Right cardiac atrium (tissue), 5 donors: ENCODE data around the gene CAVIN1. TPM values are rescaled to one million over a fixed set of nuclear protein-coding genes. Genes with fewer than 3 reads are reported as not detected.

Experiments
- ATAC-seq, 2 donors: fragments of 200-7000 bp; cut with Tn5 transposase; one replicate each; pipeline versions ENCODE4 v1.8.0 to v1.9.1; 2020; ENCODE audit warnings: moderate library complexity in 2 of 2, mild to moderate bottlenecking in 1 of 2
- DNase-seq, 3 donors: peaks; one replicate each; pipeline ENCODE4 v3.0.0-alpha.2; 2020
- H3K27ac ChIP-seq: one replicate; pipeline ENCODE4 v1.5.1; 2013; ENCODE audit warnings: mild to moderate bottlenecking, low read length, control low read depth, moderate library complexity
- H3K27me3 ChIP-seq: one replicate; pipeline ENCODE4 v1.6.1; 2013; ENCODE audit not compliant: control insufficient read depth, insufficient read depth
- H3K4me1 ChIP-seq: one replicate; pipeline ENCODE4 v1.6.1; 2013; ENCODE audit warnings: low read length; ENCODE audit not compliant: control insufficient read depth, insufficient read depth
- H3K4me3 ChIP-seq: one replicate; pipeline ENCODE4 v1.5.1; 2013; ENCODE audit warnings: low read length, control low read depth
- H3K9me3 ChIP-seq: one replicate; pipeline ENCODE4 v1.6.1; 2013; ENCODE audit warnings: low read length; ENCODE audit not compliant: control insufficient read depth
- WGBS: extraction: QIAGEN DNeasy Blood & Tissue Kit; methylation state at CpG from one replicate; pipeline ENCODE4 v1.1.7; 2013; 5-methylcytosine and 5-hydroxymethylcytosine counted together
- intact Hi-C, 4 donors: fragments of 100-400 bp; cut with DNase I; formaldehyde crosslinking; loops; one replicate each; pipeline versions ENCODE4 v1.11.0 to v1.14.0; 2022 to 2023
- long read RNA-seq, 4 donors: library from polyadenylated mRNA; unstranded; transcript quantifications; one replicate each; pipeline ENCODE4 v2.0.0, GENCODE V29; 2020 to 2021
- polyA plus RNA-seq: library from polyadenylated mRNA; stranded (reverse); fragments of 200-250 nt; gene quantifications from one replicate; pipeline ENCODE4 v1.2.3, GENCODE V29; 2013
- total RNA-seq, 4 donors: library from RNA; stranded (reverse); fragmentation: NEBNext Ultra II Directional; extraction: Animal tissue kit (Norgen Biotek cat#: 25700); gene quantifications; one replicate each; pipeline ENCODE4 v1.2.1, GENCODE V29; 2021
- donor health status: healthy with polysubstance abuse.
- donor health status: DM: no; HTN: yes; CAD: no.
- donor health status: DM: no; HTN: no; CAD: no.
- donor health status: DM: no; HTN: yes; CAD: no; lungs with severe emphysema.
- donor health status: DM: yes; HTN: yes; CAD: no.

Gene CAVIN1
- total RNA-seq, result 100 to 1,000 TPM; 173 to 256 (median 203) TPM
- polyA plus RNA-seq, result 153 TPM
- long read RNA-seq, donor 1, transcript CAVIN1-201 (2 exons, 3,828 nt), result major isoform, 226 of 644 reads
- long read RNA-seq, donor 1, partial matches to known transcripts, result 414 of 644 reads
- long read RNA-seq, donor 1, other reads (novel, unspliced or antisense), result 4 of 644 reads
- long read RNA-seq, donor 2, transcript CAVIN1-201 (2 exons, 3,828 nt), result major isoform, 108 of 326 reads
- long read RNA-seq, donor 2, partial matches to known transcripts, result 218 of 326 reads
- long read RNA-seq, donor 2, other reads (novel, unspliced or antisense), result 0 of 326 reads
- long read RNA-seq, donor 3, transcript CAVIN1-201 (2 exons, 3,828 nt), result major isoform, 745 of 2,078 reads
- long read RNA-seq, donor 3, partial matches to known transcripts, result 1,325 of 2,078 reads
- long read RNA-seq, donor 3, other reads (novel, unspliced or antisense), result 8 of 2,078 reads
- long read RNA-seq, donor 4, transcript CAVIN1-201 (2 exons, 3,828 nt), result major isoform, 79 of 326 reads
- long read RNA-seq, donor 4, partial matches to known transcripts, result 0 of 326 reads
- long read RNA-seq, donor 4, other reads (novel, unspliced or antisense), result 247 of 326 reads

GRCh38 chr17:42422958-42423712 lies at the start of gene CAVIN1:
Gene CAVIN1, minus strand, starts transcription at chr17:42423256. Its CDS starts 159 bp downstream, at chr17:42423097.
- H3K4me1 ChIP-seq, result peaks cover 10% of the 10 kb centered on the region

DNA sequence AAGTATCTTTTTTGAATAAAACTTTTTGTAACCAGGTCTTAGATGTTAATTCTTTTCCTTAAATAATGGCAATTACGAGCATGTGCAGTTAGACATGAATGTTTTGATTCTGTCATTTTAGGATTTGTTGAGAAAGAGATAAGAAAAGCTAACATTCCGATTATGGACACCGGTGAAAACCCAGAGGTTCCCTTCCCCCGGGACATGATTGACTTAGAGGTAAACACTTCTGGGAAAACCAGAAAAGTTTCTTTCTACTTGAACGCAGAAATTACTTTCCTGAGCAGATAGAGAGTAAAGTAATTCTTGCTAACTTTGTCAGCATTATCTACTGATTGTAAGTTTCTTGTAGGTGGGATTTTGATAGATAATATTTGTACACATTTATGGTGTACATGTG lies 44.8 kb upstream of the CAVIN1 start:
- ATAC-seq (no peak), DNase-seq (no peak)
- Histone ChIP-seq H3K4me1 (no peaks in the 10 kb centered on the region), H3K27me3 (no peaks in the 10 kb centered on the region), H3K4me3 (no peak overlapping the region), H3K9me3 (no peaks in the 10 kb centered on the region), H3K27ac (no peak overlapping the region)
- intact Hi-C loops, result no loop called here
- WGBS, result 70% methylated on average over 5 of the region's 5 CpGs

More at GRCh38 chr17:42422958-42423712, at the start of gene CAVIN1:
- DNase-seq (peak; percentile 99 to 100 (median 100)), ATAC-seq (peak; percentile 93 to 94)
- H3K9me3 ChIP-seq, result no peaks in the 10 kb centered on the region
- 1% methylated on average over 58 of the region's 58 CpGs for WGBS
- H3K4me3 ChIP-seq, result peak within 1 kb of the TSS; percentile 87
- no peaks in the 10 kb centered on the region for H3K27me3 ChIP-seq
- intact Hi-C loops, result loop anchor here (5.0 to 10.0 kb wide), 2 partner anchors 34 to 92 kb away; partner anchors contain the start of gene ATP6V0A1 (in 2 of the 4)
- peak within 1 kb of the TSS; percentile 90 for H3K27ac ChIP-seq

DNA sequence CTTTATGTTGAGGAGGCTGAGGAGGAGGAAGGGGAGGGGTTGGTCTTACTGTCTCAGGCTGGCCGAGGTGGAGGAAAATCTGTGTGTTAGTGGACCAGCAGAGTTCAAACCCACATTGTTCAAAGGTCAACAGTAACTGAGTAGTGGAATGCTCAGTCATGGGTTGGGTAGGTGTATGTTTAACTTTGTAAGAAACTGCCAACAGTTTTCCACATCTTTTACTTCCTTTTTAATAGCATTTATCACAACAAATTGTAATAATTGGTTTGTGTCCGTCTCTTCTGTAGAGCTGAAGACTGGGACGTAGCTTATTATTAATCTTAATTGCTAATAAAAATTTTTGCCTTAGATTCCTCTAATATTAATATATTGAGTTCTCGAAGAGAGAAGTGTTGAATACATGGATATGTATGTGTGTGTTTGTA lies 40.9 kb upstream of the CAVIN1 start:
- Histone ChIP-seq H3K4me1 (peaks cover 4% of the 10 kb centered on the region), H3K27ac (no peak overlapping the region), H3K4me3 (no peak overlapping the region), H3K9me3 (no peaks in the 10 kb centered on the region), H3K27me3 (no peaks in the 10 kb centered on the region)
- 80% methylated on average over 4 of the region's 4 CpGs for WGBS
- intact Hi-C loops, result no loop called here
- no peak for DNase-seq
- peak in 1 of 2 donors; percentile 34 for ATAC-seq

GRCh38 chr17:42460371-42460770 lies 37.3 kb upstream of the CAVIN1 start:
- intact Hi-C loops, result no loop called here
- no peaks in the 10 kb centered on the region for H3K9me3 ChIP-seq
- ATAC-seq (no peak), DNase-seq (no peak)
- H3K4me3 ChIP-seq, result peak overlapping the region; percentile 88
- whole genome bisulfite sequencing, result 78% methylated on average over 1 of the region's 1 CpG
- H3K27me3 ChIP-seq, result no peaks in the 10 kb centered on the region
- H3K4me1 ChIP-seq, result peaks cover 4% of the 10 kb centered on the region
- H3K27ac ChIP-seq, result no peak overlapping the region

GRCh38 chr17:42459801-42460281 lies 36.8 kb upstream of the CAVIN1 start:
- intact Hi-C loops, result loop anchor here in 2 of 4 donors (5.0 kb wide), 1 partner anchor 38 kb away; the partner anchor contains the start of gene CAVIN1 (in 2 of the 2)
- H3K27me3 ChIP-seq, result no peaks in the 10 kb centered on the region
- DNase-seq (no peak), ATAC-seq (peak in 1 of 2 donors; percentile 4)
- 9% methylated on average over 6 of the region's 6 CpGs for WGBS
- H3K27ac ChIP-seq, result peak overlapping the region; percentile 43
- peaks cover 4% of the 10 kb centered on the region for H3K4me1 ChIP-seq
- peak overlapping the region; percentile 88 for H3K4me3 ChIP-seq
- H3K9me3 ChIP-seq, result no peaks in the 10 kb centered on the region

DNA sequence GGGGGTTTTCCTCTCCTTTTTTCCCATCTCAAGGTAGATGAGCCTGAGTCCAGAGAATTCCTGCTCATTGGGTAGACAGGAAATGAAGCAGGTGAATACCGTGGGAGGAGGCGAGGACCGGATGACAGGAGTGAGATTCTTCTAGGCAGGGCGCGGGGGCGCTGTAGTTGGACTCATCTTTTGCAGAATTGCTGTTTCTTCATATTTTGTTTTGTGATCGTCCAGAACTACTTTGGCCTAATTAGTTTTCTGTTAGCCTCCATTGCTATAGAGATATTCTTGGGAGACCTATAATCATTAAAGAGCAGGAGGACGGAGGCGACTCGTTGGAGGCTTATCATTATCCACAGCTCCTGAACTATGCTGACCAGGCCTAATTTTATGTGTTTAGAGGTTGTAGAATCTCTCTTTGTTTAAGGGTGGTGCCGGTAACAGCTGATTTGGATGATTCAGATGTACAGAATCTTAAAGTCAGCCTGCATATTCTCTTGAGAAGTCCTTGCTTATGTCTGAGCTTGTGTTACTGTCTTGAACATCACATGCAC lies 36.3 kb upstream of the CAVIN1 start:
- Histone ChIP-seq H3K27ac (peak overlapping the region; percentile 92), H3K4me1 (peaks cover 4% of the 10 kb centered on the region), H3K9me3 (no peaks in the 10 kb centered on the region), H3K4me3 (peak overlapping the region; percentile 88), H3K27me3 (no peaks in the 10 kb centered on the region)
- DNase-seq (peak in 2 of 3 donors; percentile 31 to 76), ATAC-seq (peak; percentile 36 to 48)
- intact Hi-C loops, result loop anchor here in 2 of 4 donors (5.0 kb wide), 1 partner anchor 37 kb away; the partner anchor contains the start of gene CAVIN1 (in 2 of the 2)
- WGBS, result 5% methylated on average over 11 of the region's 11 CpGs

- ATAC-seq, result peak; percentile 98 to 99
- 1% methylated on average over 45 of the region's 45 CpGs for WGBS
- Histone ChIP-seq H3K9me3 (no peaks in the 10 kb centered on the region), H3K27ac (peak within 1 kb of the TSS; percentile 92), H3K4me1 (peaks cover 4% of the 10 kb centered on the region), H3K4me3 (peak within 1 kb of the TSS; percentile 88), H3K27me3 (no peaks in the 10 kb centered on the region)
- intact Hi-C loops, result loop anchor here in 2 of 4 donors (5.0 kb wide), 1 partner anchor 36 kb away; the partner anchor contains the start of gene CAVIN1 (in 2 of the 2)
- DNase-seq, result peak; percentile 94 to 98 (median 98)
Observed at GRCh38 chr17:42458497-42459255, 35.6 kb upstream of the CAVIN1 start, which contains the start of gene ATP6V0A1. Gene ATP6V0A1, plus strand, starts transcription at chr17:42458878. Its CDS starts 2,017 bp downstream, at chr17:42460895.

GRCh38 chr17:42457107-42457792 lies 34.2 kb upstream of the CAVIN1 start:
- Histone ChIP-seq H3K27me3 (no peaks in the 10 kb centered on the region), H3K27ac (no peak overlapping the region), H3K4me3 (no peak overlapping the region), H3K9me3 (no peaks in the 10 kb centered on the region), H3K4me1 (peaks cover 4% of the 10 kb centered on the region)
- 41% methylated on average over 6 of the region's 6 CpGs for WGBS
- intact Hi-C loops, result loop anchor here in 2 of 4 donors (5.0 kb wide), 1 partner anchor 35 kb away; the partner anchor contains the start of gene CAVIN1 (in 2 of the 2)
- ATAC-seq (no peak), DNase-seq (no peak)
